NCI-H2171 treated with DMSO at 0.1 percent for 48 hours (cell line): ENCODE results near the gene UQCRQ.
"Not testable (repeated sequence)": the region's sequence is repeated elsewhere in the genome, so short reads cannot be mapped to it uniquely, and the experiment has no call there.

ENCODE experiments used
- DNase-seq: peaks from one replicate; lab custom pipeline; 2025; lab: John Stamatoyannopoulos, UW

The UQCRQ gene

DNA sequence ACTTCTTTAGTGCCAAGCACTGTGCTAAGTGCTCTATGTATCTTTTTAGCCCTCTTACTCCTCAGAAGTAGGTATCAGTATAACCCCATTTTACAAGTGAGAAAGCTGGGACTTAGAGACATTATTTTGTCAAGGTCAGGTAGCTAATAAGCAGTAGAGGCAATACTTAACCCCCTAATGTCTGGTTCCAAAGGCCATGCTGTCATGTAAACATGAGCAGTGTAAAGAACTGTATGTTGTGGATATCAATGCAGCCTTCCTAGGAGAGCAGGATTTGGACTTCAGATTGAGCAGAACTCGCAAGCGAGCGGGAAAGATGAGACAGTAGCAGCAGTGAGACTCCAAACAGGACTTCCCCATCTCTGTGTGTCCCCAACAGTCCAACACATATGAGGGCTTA lies 32.4 kb upstream of the UQCRQ start:
- no peak for DNase-seq

DNA sequence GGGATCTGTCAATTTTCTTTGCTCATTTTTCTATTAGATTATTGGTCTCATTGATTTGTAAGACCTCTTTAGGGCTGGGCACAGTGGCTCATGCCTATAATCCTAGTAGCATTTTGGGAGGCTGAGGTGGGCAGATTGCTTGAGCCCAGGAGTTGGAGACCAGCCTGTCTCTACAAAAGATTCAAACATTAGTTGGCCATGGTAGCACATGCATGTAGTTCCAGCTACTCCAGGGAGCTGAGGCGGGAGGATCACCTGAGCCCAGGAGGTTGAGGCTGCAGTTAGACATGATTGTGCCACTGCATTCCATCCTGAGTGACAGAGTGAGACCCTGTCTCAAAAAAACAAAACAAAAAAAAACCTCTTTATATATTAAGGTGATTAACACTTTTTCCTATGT lies 29.6 kb upstream of the UQCRQ start:
- no peak for DNase-seq

DNA sequence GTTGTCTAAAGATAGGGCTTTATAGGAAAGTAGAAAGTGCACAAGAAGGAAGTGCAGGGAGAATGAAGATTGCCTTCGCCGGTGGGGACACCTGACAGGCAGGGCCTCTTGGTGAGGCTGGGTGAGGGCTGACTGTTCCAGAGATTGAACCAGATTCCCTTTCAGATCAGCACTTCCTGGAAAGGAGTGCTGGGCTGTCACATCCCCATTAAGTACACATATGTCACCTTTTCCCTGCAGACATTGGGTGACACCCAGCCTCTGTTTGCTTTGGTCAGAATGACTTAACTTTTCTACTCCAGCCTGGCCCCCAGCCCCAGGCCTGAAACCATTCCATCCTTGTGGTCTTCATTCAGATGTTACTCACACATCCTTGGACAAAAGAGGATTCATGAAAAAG lies 28.6 kb upstream of the UQCRQ start:
- no peak for DNase-seq

DNA sequence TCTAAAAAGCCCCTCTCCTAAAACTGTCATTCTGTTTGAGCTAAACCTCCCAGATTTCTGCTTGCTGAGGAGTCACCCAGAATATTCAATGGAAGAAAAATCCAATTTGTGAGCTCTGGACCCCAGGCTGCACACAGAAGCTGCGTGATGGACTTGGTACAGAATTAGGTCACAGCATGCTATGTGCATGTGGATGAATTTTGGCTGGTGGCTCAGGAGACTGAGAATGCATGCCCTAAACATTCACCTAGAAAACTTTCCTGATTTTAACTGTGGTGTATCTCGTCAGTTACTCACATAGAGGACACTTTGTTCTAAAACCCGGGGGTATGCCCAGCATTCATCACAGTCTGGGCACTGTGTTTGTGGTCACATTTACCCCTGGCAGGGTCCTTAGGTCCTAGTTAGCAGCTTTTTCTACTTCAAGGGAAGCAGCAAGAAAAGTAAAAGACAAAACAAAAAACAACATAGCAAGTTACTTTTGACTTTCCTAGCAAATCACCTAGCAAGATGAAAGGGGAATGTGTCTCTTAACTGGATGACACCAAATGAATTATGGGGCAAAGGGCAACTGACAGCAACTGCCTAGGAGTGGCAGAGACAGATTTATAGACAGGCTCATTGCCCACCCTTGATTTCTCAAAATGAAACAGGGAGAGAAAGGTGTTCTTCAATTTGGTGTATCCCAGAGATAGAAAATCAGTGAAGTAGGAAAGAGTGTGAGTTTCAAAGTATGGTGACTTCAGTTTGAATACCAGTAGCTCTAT lies 27.7 kb upstream of the UQCRQ start:
- DNase-seq, result no peak

DNA sequence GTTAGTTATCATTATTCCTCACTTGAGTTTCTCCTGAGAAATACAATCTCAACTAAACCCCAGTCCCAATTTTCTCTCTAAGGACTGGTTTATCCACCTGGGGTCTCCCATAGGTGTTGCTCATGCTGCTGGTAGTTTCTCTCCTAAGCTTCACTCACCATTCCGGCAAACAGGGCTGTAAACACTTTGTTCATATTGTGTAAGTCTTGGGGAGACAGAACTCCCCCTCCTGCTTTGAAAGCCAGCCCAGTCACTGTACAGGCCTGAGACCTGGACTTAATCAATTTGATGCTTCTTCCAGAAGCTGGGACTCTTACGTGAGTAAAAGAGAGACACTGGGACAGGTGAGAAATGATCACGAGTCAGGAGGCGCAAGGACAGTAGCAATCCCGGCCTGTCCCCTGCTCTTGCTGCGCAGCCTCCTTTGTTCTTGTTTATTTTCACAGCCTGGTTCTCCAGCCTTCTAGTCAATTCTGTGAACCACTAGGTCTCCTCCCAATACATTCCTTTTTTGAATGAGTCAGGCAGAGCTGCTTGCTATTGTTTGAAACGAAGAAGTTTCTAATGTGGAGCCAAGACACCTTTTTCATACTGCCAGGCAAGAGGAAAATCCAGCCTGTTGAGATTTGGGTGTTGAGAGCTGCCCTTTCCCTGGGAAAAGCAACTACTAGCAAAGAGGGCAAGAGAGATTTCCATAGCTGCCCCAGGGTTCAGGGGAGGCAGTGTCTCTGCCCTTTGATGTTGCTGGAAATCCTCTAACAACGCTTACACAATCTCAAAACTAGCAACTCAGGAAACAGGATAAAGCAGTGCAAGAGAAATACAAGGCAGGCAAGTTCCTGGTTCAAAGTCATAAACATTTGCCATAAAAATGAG lies 26.8 kb upstream of the UQCRQ start:
- no peak for DNase-seq

DNA sequence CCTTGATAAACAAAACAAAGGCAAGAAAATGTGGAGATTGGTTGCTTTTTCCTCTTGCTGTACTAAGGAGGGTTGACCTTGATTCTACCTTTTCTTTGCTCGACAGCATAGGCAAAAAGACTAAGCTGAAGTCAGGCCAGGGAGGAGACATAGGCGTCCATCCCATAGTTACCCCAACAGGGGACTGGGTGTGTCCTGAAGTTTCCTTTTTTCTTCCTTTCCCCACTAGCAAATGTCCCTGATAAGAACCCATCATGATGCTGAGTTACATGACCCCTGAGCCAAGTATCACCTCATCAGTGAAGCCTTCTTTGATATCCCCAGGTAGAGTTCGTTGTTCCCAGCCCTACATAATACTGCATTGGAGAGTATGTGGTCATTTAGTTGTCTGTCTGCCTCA lies 26.1 kb upstream of the UQCRQ start:
- no peak for DNase-seq

DNA sequence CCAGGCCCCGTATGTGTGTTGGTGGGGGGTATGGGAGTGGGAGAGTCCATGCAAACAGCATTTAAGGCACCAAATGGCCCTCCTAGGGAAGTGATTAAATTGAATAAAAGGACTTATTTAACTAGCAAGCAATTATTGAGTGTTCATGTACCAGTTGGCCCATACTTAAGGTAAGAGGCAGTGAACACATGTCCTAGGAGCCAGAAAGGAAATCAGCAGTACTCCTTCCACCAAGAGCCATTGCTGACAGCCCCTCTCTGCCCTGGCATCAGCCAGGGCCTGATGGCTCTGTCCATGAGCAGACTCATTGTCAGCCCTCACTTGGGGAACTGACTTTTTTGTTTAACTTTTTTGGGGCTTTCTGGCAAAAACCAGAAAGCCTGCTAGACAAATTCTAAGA lies 25.5 kb upstream of the UQCRQ start:
- no peak for DNase-seq

DNA sequence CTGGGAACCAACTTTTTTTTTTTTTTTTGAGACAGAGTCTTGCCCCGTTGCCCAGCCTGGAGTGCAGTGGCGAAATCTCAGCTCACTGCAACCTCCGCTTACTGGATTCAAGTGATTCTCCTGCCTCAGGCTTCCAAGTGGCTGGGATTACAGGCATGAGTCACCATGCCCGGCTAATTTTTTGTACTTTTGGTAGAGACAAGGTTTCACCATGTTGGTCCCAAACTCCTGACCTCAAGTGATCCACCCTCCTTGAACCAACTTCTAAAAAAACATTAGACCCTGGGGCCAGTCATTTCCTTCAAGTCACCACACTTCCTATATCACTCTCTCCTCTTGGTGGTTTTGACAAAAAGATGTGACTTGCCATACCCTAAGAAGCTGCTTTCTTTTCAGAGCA lies 25.1 kb upstream of the UQCRQ start:
- DNase-seq, result no peak

DNA sequence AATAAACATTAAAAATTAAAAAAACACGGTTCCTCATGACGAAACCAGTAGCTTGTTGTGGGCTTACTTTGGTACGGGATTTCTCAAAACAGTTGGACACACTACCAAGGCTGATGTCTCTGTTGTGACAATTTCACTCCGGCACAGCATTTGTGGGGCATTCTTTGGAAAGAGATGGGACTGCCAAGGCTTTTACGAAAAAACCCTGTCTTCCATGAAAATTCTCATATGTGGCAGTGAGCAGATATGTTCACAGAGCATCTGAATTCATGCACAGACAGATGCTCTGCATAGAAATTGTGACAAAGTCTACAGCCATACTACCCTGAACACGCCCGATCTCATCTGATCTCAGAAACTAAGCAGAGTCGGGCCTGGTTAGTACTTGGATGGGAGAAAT lies 18.2 kb upstream of the UQCRQ start:
- no peak for DNase-seq

DNA sequence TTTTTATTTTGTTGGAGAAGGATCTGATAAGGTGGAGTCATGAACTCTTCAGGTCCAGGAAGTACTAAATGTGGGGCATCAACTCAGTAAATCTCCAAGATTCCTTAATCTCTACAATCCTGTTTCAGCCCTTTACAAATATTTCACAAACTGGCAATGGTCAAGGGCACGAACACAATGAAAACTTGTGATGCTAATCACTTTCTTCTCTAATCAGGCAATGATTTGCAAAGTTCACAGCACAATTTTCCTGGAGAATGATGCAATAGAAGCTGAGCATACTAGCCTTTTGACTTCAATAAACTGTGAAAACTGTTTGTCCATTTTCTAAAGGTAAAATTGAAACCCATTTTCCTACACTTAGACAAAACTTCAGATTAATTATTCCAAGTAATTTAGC lies 17.1 kb upstream of the UQCRQ start:
- DNase-seq, result no peak

DNA sequence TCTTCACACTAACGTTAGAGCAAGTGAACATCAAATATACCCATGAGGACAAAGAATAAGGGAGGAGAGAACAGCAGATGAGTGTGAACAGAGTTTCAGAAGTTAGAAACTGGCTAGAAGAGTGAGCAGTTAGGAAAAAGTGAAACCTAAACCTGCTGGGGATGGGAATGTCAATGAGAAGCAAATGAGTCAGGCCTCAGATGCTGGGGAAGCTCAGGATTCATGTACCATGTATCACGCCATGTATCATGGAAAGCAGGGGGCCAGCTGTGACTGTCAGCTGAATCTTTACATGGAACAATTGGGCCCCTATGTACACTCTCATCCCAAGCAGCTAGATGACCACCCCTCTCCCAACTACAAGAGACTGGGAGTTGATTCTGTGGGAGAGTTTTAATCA lies 16.4 kb upstream of the UQCRQ start:
- DNase-seq, result no peak

DNA sequence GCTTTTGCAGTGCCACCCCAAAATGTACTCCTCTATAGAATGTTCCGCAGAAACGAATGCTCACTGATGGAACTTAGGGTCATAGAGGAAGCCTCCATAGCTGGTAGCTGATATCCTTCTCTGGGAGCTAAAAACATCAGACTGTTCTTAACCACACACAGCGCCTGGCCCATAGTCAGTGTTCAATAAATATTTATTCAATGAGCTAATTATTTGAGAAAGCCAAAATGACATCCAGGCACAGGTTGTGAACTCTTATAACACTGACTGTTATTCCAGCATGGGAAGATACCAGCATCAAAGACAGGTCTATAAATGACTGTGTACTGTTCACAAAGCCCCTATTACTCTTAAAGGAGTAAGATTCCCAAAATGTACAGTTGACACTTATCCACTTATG lies 13.1 kb upstream of the UQCRQ start:
- no peak for DNase-seq

DNA sequence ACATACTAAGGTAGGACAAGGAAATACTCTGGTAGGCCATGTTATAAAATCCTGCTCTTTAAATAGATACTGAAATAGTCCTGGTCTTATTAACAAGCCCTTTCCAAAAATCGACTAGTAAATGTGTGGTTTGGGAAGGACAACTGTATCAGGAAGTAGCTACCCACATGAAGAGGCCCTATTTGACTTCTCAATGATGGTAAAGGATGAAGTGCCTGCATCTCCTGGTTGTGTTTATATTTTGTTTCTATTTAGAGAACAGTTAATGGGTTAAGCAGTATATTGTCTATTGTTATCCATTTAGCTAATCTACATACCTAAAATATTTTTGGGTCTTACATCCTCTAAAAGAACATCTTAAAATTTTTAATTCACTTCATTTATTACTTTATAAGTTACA lies 12.7 kb upstream of the UQCRQ start:
- no peak for DNase-seq

DNA sequence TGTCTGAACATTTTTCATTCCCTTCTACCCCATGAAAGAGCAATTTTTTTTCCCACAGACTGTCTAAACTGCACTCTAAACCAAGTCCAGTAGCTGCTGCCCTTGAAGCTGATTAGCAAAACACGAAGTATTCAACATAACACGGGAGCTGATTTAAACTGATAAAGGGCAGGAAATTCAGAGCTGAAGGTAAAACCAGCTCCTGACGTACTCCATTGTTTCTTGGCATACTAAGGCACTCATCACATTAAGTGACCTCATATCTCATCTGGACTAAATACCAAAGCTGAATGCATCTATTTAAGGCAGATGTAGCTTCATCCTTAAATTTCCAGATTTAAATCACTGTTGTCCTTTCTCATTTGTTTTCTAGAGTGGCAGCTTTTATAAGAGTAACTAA lies 12.1 kb upstream of the UQCRQ start:
- no peak for DNase-seq

DNA sequence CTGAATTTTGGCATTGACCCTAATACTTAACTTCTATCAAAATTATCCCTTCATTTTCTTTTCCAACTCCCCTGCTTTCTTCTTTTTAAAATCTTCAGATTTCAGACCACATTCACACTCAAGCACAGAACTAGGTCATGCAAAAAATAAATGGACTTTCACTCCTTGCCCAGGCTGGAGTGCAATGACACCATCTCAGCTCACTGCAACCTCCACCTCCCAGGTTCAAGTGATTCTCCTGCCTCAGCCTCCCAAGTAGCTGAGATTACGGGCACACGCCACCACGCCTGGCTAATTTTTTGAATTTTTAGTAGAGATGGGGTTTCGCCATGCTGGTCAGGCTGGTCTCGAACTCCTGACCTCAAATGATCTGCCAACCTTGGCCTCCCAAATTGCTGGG lies 11.4 kb upstream of the UQCRQ start:
- DNase-seq, result not testable (repeated sequence)

DNA sequence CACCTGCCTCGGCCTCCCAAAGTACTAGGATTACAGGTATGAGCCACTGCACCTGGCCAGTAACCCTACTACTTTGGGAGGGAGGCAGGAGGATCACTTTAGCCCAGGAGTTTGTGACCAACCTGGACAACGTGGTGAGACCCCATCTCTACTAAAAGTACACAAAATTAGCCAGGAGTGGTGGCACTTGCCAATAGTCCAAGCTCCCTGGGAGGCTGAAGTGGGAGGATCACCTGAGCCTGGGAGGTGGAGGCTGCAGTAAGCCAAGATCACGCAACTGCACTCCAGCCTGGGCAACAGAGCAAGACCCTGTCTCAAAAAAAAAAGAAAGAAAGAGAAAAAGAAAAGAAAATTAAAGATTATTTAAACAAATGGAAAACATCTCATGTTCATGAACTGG lies 10.4 kb upstream of the UQCRQ start:
- no peak for DNase-seq

DNA sequence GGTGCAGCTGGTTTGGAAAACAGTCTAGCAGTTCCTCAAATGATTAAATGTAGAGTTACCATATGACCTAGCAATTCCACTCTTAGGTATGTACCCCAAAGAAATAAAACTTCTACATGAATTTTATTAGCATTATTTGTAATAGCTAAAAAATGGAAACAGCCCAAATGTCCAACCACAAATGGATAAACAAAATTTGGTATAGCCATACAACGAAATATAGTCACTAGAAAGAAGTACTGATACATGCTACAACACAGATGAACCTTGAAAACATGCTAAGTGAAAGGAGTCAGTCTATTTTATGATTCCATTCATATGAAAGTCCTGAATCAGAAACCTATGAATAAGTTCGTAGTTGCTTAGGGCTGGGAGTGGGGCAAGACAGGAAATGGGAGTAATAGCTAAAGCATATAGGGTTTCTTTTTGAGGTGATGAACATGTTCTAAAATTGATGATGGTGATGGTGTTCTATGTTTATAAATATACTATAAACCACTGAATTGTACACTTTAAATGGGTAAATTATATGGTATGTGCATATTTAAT lies 6.5 kb upstream of the UQCRQ start:
- DNase-seq, result no peak

DNA sequence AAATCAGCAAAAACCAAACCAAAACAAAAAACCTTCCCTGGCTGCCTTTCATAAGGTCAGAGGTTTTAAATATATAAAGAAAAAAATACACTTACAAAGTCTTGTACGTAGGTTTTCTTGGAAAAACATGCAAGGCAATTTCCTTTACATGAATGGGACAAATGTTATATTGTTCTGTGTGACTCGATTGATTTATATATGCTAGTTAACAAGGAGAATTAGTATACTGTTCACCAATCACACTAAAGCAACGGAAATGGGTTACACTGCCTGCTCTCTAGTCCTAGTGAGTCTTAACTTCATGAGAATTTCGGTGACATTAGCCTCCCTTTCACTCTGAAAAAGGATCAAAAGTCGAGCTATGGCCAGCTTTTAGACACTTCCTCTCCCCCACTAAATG lies 5.7 kb upstream of the UQCRQ start:
- DNase-seq, result no peak

DNA sequence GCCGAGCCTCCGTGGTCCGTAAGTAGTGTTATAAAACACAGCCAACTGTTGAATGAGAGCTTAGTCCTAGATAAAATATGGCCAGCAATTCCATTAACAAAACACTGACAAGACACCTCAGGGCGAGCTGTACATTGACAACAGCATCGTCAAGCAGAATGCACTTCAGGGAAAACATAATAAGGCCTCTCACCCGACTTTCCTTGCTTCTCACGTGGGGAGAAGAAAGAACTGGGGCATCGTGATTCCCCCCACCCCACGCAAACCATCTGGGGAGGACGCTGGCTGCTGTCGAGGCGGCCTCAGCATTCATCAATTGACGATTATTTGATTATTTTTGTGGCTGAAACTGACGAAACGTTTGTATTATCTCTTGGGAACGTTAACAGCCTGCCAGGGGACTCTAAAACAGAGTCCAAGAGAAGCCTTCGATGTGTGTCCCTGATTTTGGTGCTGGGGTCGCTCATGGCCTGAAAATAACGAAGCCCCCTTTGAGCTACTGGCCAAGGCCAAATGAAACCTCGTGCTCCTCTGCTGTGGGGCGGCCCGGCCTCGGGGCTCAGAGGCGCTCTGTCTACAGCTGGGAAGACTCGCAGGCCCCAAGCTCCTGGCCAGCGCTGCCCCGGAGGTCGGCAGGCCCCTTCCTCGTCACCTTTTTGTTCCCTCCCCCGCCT lies 637 bp upstream of the UQCRQ start:
- no peak for DNase-seq

DNA sequence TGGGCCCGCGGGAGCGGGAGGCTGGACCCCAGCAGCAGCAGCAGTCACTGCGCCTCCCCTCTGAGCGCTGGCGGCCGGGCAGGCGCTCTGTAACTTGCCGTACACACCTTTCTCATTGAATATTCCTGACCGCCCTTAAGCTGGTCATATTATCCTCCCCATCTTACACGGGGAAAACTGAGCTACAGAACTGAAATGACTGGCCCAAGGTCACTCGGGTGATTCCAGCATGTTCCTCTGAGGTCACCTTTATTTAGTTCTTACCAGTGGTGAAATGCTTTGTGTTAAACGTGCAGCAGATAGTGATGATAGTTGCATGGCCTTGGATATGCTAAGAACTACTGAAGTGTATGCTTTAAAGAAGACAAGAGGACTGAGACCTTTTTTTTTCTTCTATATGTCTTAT lies 607 bp downstream of the UQCRQ start:
- DNase-seq, result no peak

DNA sequence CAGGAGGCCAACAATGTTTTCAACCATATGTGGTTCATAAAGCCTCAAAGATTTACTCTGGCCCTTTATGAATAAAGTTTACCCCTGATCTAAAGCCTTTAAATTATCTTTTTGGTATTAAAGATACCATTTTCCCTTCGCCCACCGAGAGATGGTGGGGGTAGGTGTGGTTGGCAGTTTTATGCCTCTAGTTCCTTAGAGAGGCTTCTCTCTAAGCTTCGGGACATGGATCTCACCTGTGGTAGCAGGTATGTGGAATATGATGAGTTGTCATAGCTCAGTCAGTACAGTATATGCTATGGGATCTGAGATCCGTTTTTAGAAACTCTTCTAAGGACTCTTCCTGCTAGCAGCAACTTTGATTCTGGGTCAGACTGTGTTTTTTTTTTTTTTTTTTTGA lies 2.3 kb downstream of the UQCRQ start:
- no peak for DNase-seq

DNA sequence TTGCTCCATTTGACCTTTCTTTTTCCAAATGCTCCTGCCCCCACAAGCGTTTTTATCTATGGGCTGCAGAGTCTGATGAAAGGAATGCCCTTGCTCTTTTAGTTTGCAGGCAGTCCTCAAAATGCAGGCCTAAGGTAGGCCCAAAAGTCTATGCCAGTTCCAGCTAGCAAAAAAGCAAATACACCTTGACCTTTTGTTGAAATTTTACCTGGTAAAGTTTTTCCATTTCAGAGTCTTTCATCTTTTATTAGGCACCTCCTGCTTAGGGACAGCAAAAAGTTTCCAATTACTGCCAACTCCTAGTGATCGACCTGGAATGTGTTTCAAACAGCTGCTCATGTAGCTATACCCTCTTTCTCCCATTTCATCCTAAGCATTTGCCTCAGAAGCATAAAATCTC lies 4.4 kb downstream of the UQCRQ start:
- peak; percentile 4 for DNase-seq
